Testis (tissue), 3 donors: ENCODE results near the gene NPL. TPM values are rescaled to one million over a fixed set of nuclear protein-coding genes. Genes with fewer than 3 reads are reported as not detected.
A peak's percentile ranks its signal among the peaks of the same experiment; 100 is the strongest.

Source experiments
- DNase-seq: peaks from one replicate; pipeline ENCODE4 v3.0.0-alpha.2; 2019
- H3K27ac ChIP-seq, 2 donors: fragments of 200-600 bp; sonication (generic); one replicate each; pipeline ENCODE4 v1.5.1; 2019
- H3K27me3 ChIP-seq: fragments of 200-600 bp; sonication (generic); one replicate; pipeline ENCODE4 v1.5.1; 2019
- H3K36me3 ChIP-seq: fragments of 200-600 bp; sonication (generic); one replicate; pipeline ENCODE4 v1.5.1; 2017; ENCODE audit warnings: low read depth; ENCODE audit errors: missing control alignments
- H3K4me1 ChIP-seq: fragments of 200-600 bp; sonication (generic); one replicate; pipeline ENCODE4 v1.5.1; 2019
- H3K4me3 ChIP-seq, 2 donors: fragments of 200-600 bp; sonication (generic); one replicate each; pipeline ENCODE4 v1.5.1; 2017 to 2019
- H3K9me3 ChIP-seq: fragments of 200-600 bp; sonication (generic); one replicate; pipeline ENCODE4 v1.5.1; 2017
- CTCF ChIP-seq, 3 experiments: fragments of 450-650 bp in 2 of 3; fragments of 200-600 bp in 1 of 3; sonication (generic) in 1 of 3; IDR thresholded peaks; one replicate each; pipeline ENCODE4 v1.5.1; 2016 to 2019; ENCODE audit warnings: antibody characterized with exemption in 3 of 3, mild to moderate bottlenecking in 2 of 3, moderate library complexity in 1 of 3
- POLR2A ChIP-seq: fragments of 450-650 bp; IDR thresholded peaks from one replicate; pipeline ENCODE4 v1.6.1; 2017; ENCODE audit warnings: antibody characterized with exemption, mild to moderate bottlenecking, moderate library complexity
- WGBS, 2 donors: methylation state at CpG; one replicate each; pipeline ENCODE4 v1.1.5; 2018; 5-methylcytosine and 5-hydroxymethylcytosine counted together
- intact Hi-C: fragments of 100-400 bp; cut with DNase I; formaldehyde crosslinking; loops from one replicate; pipeline ENCODE4 v1.15.1; 2023; ENCODE audit warnings: low total_unique reads
- polyA plus RNA-seq: library from polyadenylated mRNA; stranded (reverse); fragments of 350-450 nt; fragmentation: Illumina TruSeq; extraction: RNeasy Lipid Tissue Mini Kit (QIAGEN cat#74804); gene quantifications from one replicate; pipeline ENCODE4 v1.2.3, GENCODE V29; 2014; ENCODE audit warnings: low read depth, low replicate concordance; ENCODE audit not compliant: insufficient read depth
- total RNA-seq, 2 donors: library from RNA; depleted of rRNA; stranded (reverse); fragments of >200 nt; gene quantifications; one replicate each; pipeline ENCODE4 v1.2.3, GENCODE V29; 2016

Gene NPL
- total and polyA plus RNA-seq, 3 donors from 2014 or later = 11.1 to 22.5 (median 21.6) TPM

GRCh38 chr1:182766881-182767645 lies 22.5 kb upstream of the NPL start:
- intact Hi-C loops = no loop called here
- 89 to 91% methylated on average over 4 of the region's 4 CpGs for WGBS, 2 donors

GRCh38 chr1:182768963-182769362 lies 20.6 kb upstream of the NPL start:
- no peak for TF ChIP-seq POLR2A
- no peak for TF ChIP-seq CTCF (IDR thresholded peaks at IDR 0.05)
- WGBS, 2 donors = 32 to 53% methylated on average over 2 of the region's 2 CpGs
- no peaks in the 10 kb centered on the region for H3K4me1 ChIP-seq
- H3K27me3 ChIP-seq = no peaks in the 10 kb centered on the region
- H3K9me3 ChIP-seq = no peaks in the 10 kb centered on the region
- no peak overlapping the region for H3K4me3 ChIP-seq
- H3K36me3 ChIP-seq = no peaks in the 10 kb centered on the region
- H3K27ac ChIP-seq = no peak overlapping the region
- intact Hi-C loops = no loop called here
- DNase-seq = no peak

More at GRCh38 chr1:182766881-182767645, 22.5 kb upstream of the NPL start:
- DNase-seq = no peak
- H3K9me3 ChIP-seq = no peaks in the 10 kb centered on the region
- H3K4me3 ChIP-seq = no peak overlapping the region
- TF ChIP-seq POLR2A (no peak), CTCF (IDR thresholded peaks at IDR 0.05) (no peak)
- no peaks in the 10 kb centered on the region for H3K4me1 ChIP-seq
- no peaks in the 10 kb centered on the region for H3K27me3 ChIP-seq
- no peak overlapping the region for H3K27ac ChIP-seq
- H3K36me3 ChIP-seq = no peaks in the 10 kb centered on the region

- H3K9me3 ChIP-seq = no peaks in the 10 kb centered on the region
- H3K4me3 ChIP-seq = no peak overlapping the region
- WGBS, 2 donors = 29 to 33% methylated on average over 2 of the region's 2 CpGs
- no peak for TF ChIP-seq POLR2A
- no peak for DNase-seq
- no peaks in the 10 kb centered on the region for H3K36me3 ChIP-seq
- no peak overlapping the region for H3K27ac ChIP-seq
- intact Hi-C loops = no loop called here
- H3K27me3 ChIP-seq = no peaks in the 10 kb centered on the region
- no peaks in the 10 kb centered on the region for H3K4me1 ChIP-seq
Measured at GRCh38 chr1:182770232-182770631, 19.3 kb upstream of the NPL start.

DNA sequence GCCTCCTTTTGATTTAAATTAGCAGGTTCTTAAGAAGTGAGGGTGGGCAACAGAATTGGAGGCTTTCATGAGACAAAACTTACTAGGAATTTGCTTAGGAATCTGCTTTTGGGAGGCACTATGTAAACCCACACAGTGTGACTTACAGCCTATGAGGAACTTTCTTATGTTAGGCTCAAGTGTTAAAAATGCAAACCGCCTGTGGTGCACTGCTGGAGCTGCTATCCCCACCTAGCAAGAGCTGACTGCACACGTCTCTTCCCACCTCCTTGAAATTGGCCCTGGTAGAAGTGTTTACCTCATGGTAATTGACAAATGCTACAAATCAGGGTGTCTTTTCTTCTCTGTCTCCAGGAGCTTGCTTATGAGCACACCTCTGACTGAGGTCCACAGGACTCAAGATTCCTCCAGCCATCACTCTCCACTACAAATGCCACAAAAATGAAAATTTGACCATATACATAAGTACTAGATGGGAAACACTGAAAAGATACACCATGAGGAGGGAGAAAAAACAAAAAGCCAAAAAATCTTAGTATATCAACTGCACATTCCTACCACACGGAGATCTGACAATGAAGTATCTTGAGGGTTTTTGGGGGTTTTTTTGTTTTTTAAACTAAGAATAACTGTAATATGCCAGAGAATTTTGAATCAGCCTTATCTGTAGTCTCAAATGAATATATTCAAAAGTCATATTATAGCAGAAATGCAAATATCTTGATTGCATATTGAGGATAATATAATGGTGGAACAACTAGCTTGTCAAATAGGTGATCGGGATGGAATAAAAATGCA lies 18.2 kb upstream of the NPL start:
- H3K4me3 ChIP-seq = no peak overlapping the region
- TF ChIP-seq CTCF (IDR thresholded peaks at IDR 0.05) (no peak), POLR2A (no peak)
- intact Hi-C loops = no loop called here
- H3K36me3 ChIP-seq = no peaks in the 10 kb centered on the region
- no peaks in the 10 kb centered on the region for H3K4me1 ChIP-seq
- H3K9me3 ChIP-seq = no peaks in the 10 kb centered on the region
- no peak overlapping the region for H3K27ac ChIP-seq
- 91 to 95% methylated on average over 4 of the region's 4 CpGs for WGBS, 2 donors
- no peak for DNase-seq
- H3K27me3 ChIP-seq = no peaks in the 10 kb centered on the region

- Histone ChIP-seq H3K9me3 (no peaks in the 10 kb centered on the region), H3K4me1 (no peaks in the 10 kb centered on the region), H3K4me3 (no peak overlapping the region), H3K36me3 (no peaks in the 10 kb centered on the region), H3K27me3 (no peaks in the 10 kb centered on the region), H3K27ac (peak overlapping the region; percentile 14 to 16)
- no peak for DNase-seq
- intact Hi-C loops = no loop called here
- TF ChIP-seq POLR2A (no peak), CTCF (IDR thresholded peaks at IDR 0.05) (no peak)
Measured at GRCh38 chr1:182777386-182777785, 12.2 kb upstream of the NPL start.
